ENCODE results near the gene DENND2A. TPM values are rescaled to one million over a fixed set of nuclear protein-coding genes. Genes with fewer than 3 reads are reported as not detected.

DENND2A gene
- total and polyA plus RNA-seq, 2 of the 4 experiments (the other 2 are of a cell fraction) = 7.5 to 10.3 TPM

DNA sequence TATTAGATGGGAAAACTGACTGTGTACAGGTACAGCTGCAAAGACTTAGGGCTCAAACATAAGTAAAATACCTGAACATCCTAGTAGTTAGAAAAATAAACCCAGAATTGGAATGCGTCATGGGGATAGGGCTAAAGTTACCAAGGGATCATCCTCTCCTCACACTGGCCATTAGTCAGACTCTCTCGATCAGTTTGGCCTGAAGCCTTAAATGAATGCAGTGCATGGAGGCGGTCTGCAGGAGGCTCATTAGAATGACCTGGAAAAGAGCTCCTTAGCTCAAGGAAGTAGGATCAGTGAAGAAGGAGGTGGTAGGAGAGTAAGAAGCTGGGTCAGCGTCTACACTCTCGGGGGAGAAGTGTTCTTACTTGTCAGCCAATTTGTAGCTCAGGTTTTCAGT, 35.3 kb downstream of the DENND2A start:
- peak overlapping the region; percentile 95 for H3K56ac ChIP-seq (ENCODE audit: extremely low read depth, insufficient read depth, low read length)
- H4K8ac ChIP-seq (ENCODE audit: low read depth in 2 of 2, low read length in 2 of 2) = peak overlapping the region; percentile 78 to 87
- DNase-seq = peak; percentile 96
- BruUV-seq (replicated peaks) = no TSS peak
- ATAC-seq (ENCODE audit: low read depth) = peak; percentile 63
- dilution Hi-C loops (cut with HindIII; ENCODE audit: low sequenced_read_pairs, unreplicated experiment) = no loop called here
- CTCF ChIA-PET = interaction anchor here (1.0 to 1.1 kb wide), 2 partner anchors 11 to 42 kb away, joined by 3 read pairs; no protein-coding TSS in a partner anchor
- peak overlapping the region; percentile 34 for H2AFZ ChIP-seq (replicated peaks; ENCODE audit: low read length, poor library complexity)
- peak overlapping the region; percentile 91 for H4K91ac ChIP-seq (ENCODE audit: insufficient read depth, low read depth, low read length)
- H3K23ac ChIP-seq (ENCODE audit: low read depth, low read length) = peak overlapping the region; percentile 88
- peak overlapping the region; percentile 16 for H3K4me2 ChIP-seq (ENCODE audit: low read depth, low read length)
- no peaks in the 10 kb centered on the region for H3K9me3 ChIP-seq (ENCODE audit: control insufficient read depth, insufficient read depth, low read length)
- peak overlapping the region; percentile 98 for H3K14ac ChIP-seq (replicated peaks; ENCODE audit: low read depth, low read length)
- peaks cover 16% of the 10 kb centered on the region for H3K36me3 ChIP-seq (ENCODE audit: control insufficient read depth, insufficient read depth, low read length)
- H3K27ac ChIP-seq (ENCODE audit: insufficient read depth, low read length) = peak overlapping the region; percentile 97
- H3K27me3 ChIP-seq (ENCODE audit: control insufficient read depth, insufficient read depth, low read length) = no peaks in the 10 kb centered on the region
- H2AK9ac ChIP-seq (replicated peaks; ENCODE audit: low read depth, low read length, poor library complexity) = peak overlapping the region; percentile 70
- peak overlapping the region; percentile 94 for H2BK120ac ChIP-seq (ENCODE audit: low read depth, low read length)
- peak overlapping the region; percentile 100 for H2BK5ac ChIP-seq (ENCODE audit: low read depth, low read length, poor library complexity, severe bottlenecking)
- H3K4me3 ChIP-seq (ENCODE audit: insufficient read depth, low read depth, low read length) = no peak overlapping the region
- peak overlapping the region; percentile 79 for H4K5ac ChIP-seq (ENCODE audit: low read depth, low read length)
- POLR2A ChIA-PET (ENCODE audit: unreplicated experiment) = interaction anchor here (1.0 to 1.7 kb wide), 4 partner anchors 9 to 35 kb away, joined by 3 to 10 read pairs (median 6); partner anchors contain the start of gene DENND2A
- H3K79me1 ChIP-seq (ENCODE audit: low read depth in 1 of 2, low read length in 2 of 2) = peaks cover 9 to 67% of the 10 kb centered on the region in 2 experiments
- 90% methylated on average over 2 of the region's 5 CpGs; no CpG with 5 or more reads in 1 of the 2 experiments for WGBS, 2 experiments (ENCODE audit: extremely low coverage in 2 of 2, insufficient read length in 1 of 2)
- peaks cover 26% of the 10 kb centered on the region for H3K9me1 ChIP-seq (ENCODE audit: insufficient read depth, low read length)
- peak overlapping the region; percentile 68 for H3K18ac ChIP-seq (ENCODE audit: low read depth, low read length)
- H3K9ac ChIP-seq (ENCODE audit: low read depth, low read length) = peak overlapping the region; percentile 33
- peak overlapping the region; percentile 91 for H3K4ac ChIP-seq (ENCODE audit: low read depth, low read length)
- peaks cover 7% of the 10 kb centered on the region; the same call in 1 of the 2 replicates for H4K20me1 ChIP-seq (ENCODE audit: insufficient read depth, low read length)
- peaks cover 31% of the 10 kb centered on the region for H3K4me1 ChIP-seq (ENCODE audit: control insufficient read depth, insufficient read depth, low read length)
- peak overlapping the region; percentile 74; the same call in 1 of the 3 replicates for H2BK15ac ChIP-seq (ENCODE audit: low read depth, low read length)
- in situ Hi-C loops (cut with MboI; ENCODE audit: low sequenced_read_pairs) = no loop called here
- peak overlapping the region; percentile 86 for H2AK5ac ChIP-seq (ENCODE audit: low read depth, low read length)
- intact Hi-C loops (cut with micrococcal nuclease) = loop anchor here (1.0 to 2.0 kb wide), 3 partner anchors 21 to 39 kb away; no protein-coding TSS in a partner anchor
- H2BK20ac ChIP-seq (ENCODE audit: low read depth, low read length) = peak overlapping the region; percentile 82
- TF ChIP-seq POLR2A (IDR thresholded peaks at IDR 0.05; ENCODE audit: low read depth, low read length) (peak; percentile 49), BHLHE40 (IDR thresholded peaks at IDR 0.05; ENCODE audit: low read depth, low read length) (no peak), CEBPB (IDR thresholded peaks at IDR 0.05; ENCODE audit: low read depth, low read length) (no peak), SMC3 (IDR thresholded peaks at IDR 0.05; ENCODE audit: low read depth, low read length) (peak; percentile 24; the same call in 1 of the 2 replicates), RAD21 (IDR thresholded peaks at IDR 0.05; ENCODE audit: low read length) (peak; percentile 46), NFE2L2 (IDR thresholded peaks at IDR 0.05; ENCODE audit: low read depth, low read length) (no peak), CHD1 (IDR thresholded peaks at IDR 0.05; ENCODE audit: low read depth, low read length) (no peak; the same call in 1 of the 2 replicates), USF2 (IDR thresholded peaks at IDR 0.05; ENCODE audit: low read depth, low read length) (no peak), MAFK (IDR thresholded peaks at IDR 0.05; ENCODE audit: low read depth, low read length) (no peak), RFX5 (IDR thresholded peaks at IDR 0.05; ENCODE audit: low read depth, low read length) (no peak), MXI1 (IDR thresholded peaks at IDR 0.05; ENCODE audit: borderline replicate concordance, low read depth, low read length) (no peak), FOS (IDR thresholded peaks at IDR 0.05; ENCODE audit: low read depth, low read length) (peak; percentile 61; the same call in 1 of the 2 replicates), MAZ (IDR thresholded peaks at IDR 0.05; ENCODE audit: borderline replicate concordance, low read depth, low read length) (peak; percentile 18; the same call in 1 of the 2 replicates), RCOR1 (IDR thresholded peaks at IDR 0.05; ENCODE audit: insufficient replicate concordance, low read length) (peak; percentile 54)
- TF ChIP-seq, protein P1, sequence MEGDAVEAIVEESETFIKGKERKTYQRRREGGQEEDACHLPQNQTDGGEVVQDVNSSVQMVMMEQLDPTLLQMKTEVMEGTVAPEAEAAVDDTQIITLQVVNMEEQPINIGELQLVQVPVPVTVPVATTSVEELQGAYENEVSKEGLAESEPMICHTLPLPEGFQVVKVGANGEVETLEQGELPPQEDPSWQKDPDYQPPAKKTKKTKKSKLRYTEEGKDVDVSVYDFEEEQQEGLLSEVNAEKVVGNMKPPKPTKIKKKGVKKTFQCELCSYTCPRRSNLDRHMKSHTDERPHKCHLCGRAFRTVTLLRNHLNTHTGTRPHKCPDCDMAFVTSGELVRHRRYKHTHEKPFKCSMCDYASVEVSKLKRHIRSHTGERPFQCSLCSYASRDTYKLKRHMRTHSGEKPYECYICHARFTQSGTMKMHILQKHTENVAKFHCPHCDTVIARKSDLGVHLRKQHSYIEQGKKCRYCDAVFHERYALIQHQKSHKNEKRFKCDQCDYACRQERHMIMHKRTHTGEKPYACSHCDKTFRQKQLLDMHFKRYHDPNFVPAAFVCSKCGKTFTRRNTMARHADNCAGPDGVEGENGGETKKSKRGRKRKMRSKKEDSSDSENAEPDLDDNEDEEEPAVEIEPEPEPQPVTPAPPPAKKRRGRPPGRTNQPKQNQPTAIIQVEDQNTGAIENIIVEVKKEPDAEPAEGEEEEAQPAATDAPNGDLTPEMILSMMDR (conservative IDR thresholded peaks at IDR 0.05; ENCODE audit: low read depth, low read length) = peak; percentile 40

All from IMR-90 (cell line).